MM.1S (cell line): ENCODE results near the gene TTC33.

ENCODE experiments used
- DNase-seq: peaks from one replicate; pipeline ENCODE4 v3.0.0-alpha.2; 2015
- H2AFZ ChIP-seq: fragments of 300-600 bp; sonication (generic); 2 replicates; pipeline ENCODE4 v1.6.0; 2016; ENCODE audit warnings: antibody characterized with exemption, low read length
- H3F3A ChIP-seq: fragments of 300-600 bp; sonication (generic); 2 replicates; pipeline ENCODE4 v1.6.1; 2016; ENCODE audit warnings: mild to moderate bottlenecking, antibody characterized with exemption, low read length, moderate library complexity, mixed read lengths; ENCODE audit not compliant: insufficient read depth
- H3K27ac ChIP-seq: fragments of 300-600 bp; sonication (generic); 2 replicates; pipeline ENCODE4 v1.5.1; 2016; ENCODE audit warnings: mild to moderate bottlenecking, low read length
- H3K27me3 ChIP-seq: fragments of 300-600 bp; sonication (generic); replicated peaks from 2 replicates; pipeline ENCODE4 v1.6.0; 2016; ENCODE audit warnings: low read length; ENCODE audit not compliant: insufficient read depth
- H3K36me3 ChIP-seq: fragments of 300-600 bp; sonication (generic); replicated peaks from 2 replicates; pipeline ENCODE4 v1.6.1; 2016; ENCODE audit warnings: mild to moderate bottlenecking, low read length, mixed read lengths; ENCODE audit not compliant: insufficient read depth
- H3K4me1 ChIP-seq: fragments of 300-600 bp; sonication (generic); 2 replicates; pipeline ENCODE4 v1.6.1; 2016; ENCODE audit warnings: low read length, mixed read lengths
- H3K4me2 ChIP-seq: fragments of 300-600 bp; sonication (generic); 2 replicates; pipeline ENCODE4 v1.6.0; 2016; ENCODE audit warnings: low read depth, low read length
- H3K4me3 ChIP-seq: fragments of 300-600 bp; sonication (generic); 2 replicates; pipeline ENCODE4 v1.5.1; 2016; ENCODE audit warnings: low read length, mixed read lengths
- H3K79me2 ChIP-seq: fragments of 300-600 bp; sonication (generic); 2 replicates; pipeline ENCODE4 v1.6.1; 2016; ENCODE audit warnings: mixed run types, low read length, mixed read lengths
- H3K9ac ChIP-seq: fragments of 300-600 bp; sonication (generic); 2 replicates; pipeline ENCODE4 v1.6.1; 2016; ENCODE audit warnings: low read length, mixed read lengths
- H3K9me2 ChIP-seq: fragments of 300-600 bp; sonication (generic); replicated peaks from 2 replicates; pipeline ENCODE4 v1.6.1; 2016; ENCODE audit warnings: mild to moderate bottlenecking, low read length, mixed read lengths; ENCODE audit not compliant: insufficient read depth
- H3K9me3 ChIP-seq: fragments of 300-600 bp; sonication (generic); replicated peaks from 2 replicates; pipeline ENCODE4 v1.6.1; 2016; ENCODE audit warnings: mild to moderate bottlenecking, low read length, mixed read lengths; ENCODE audit not compliant: insufficient read depth
- H4K20me1 ChIP-seq: fragments of 300-600 bp; sonication (generic); 2 replicates; pipeline ENCODE4 v1.6.1; 2016; ENCODE audit warnings: mild to moderate bottlenecking, low read length, moderate library complexity, mixed read lengths; ENCODE audit not compliant: insufficient read depth
- EZH2 ChIP-seq: fragments of 300-600 bp; sonication (generic); optimal IDR thresholded peaks from 2 replicates; pipeline ENCODE3; 2017; ENCODE audit warnings: low read depth, mild to moderate bottlenecking, antibody characterized with exemption, low read length, mixed read lengths
- EZH2phosphoT487 ChIP-seq: fragments of 300-600 bp; sonication (generic); IDR thresholded peaks from 2 replicates; pipeline ENCODE4 v1.6.1; 2018; ENCODE audit warnings: antibody characterized with exemption, low read length
- TF ChIP-seq, protein P1 (sequence below): fragments of 300-600 bp; sonication (generic); IDR thresholded peaks from 2 replicates; pipeline ENCODE4 v1.5.1; 2016; ENCODE audit warnings: antibody characterized with exemption, low read length, mixed read lengths

TTC33 gene

DNA sequence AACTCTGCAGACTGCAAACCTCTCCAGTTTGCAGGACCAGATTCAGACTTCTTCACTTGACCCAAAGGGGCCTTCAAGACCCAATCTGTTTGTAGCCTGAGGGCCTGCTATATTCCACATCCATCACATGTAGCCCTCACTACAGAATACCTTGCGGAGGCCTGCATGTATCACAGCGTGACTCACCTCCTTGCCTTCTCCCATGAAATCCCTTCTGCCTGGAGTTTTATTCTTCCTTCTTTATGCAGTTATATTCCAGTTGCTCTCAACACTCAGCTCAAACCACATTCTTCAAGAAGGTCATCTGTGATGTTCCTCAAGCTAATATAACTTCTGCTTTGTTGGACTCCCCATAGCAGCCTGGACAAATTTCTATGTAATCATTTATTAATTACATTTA is 274.5 kb downstream of the TTC33 start:
- H3F3A ChIP-seq: peaks cover 6% of the 10 kb centered on the region; the same call in 1 of the 2 replicates
- H3K9me2 ChIP-seq: no peaks in the 10 kb centered on the region
- TF ChIP-seq EZH2phosphoT487: no peak
- no peak for TF ChIP-seq EZH2
- TF ChIP-seq, protein P1, sequence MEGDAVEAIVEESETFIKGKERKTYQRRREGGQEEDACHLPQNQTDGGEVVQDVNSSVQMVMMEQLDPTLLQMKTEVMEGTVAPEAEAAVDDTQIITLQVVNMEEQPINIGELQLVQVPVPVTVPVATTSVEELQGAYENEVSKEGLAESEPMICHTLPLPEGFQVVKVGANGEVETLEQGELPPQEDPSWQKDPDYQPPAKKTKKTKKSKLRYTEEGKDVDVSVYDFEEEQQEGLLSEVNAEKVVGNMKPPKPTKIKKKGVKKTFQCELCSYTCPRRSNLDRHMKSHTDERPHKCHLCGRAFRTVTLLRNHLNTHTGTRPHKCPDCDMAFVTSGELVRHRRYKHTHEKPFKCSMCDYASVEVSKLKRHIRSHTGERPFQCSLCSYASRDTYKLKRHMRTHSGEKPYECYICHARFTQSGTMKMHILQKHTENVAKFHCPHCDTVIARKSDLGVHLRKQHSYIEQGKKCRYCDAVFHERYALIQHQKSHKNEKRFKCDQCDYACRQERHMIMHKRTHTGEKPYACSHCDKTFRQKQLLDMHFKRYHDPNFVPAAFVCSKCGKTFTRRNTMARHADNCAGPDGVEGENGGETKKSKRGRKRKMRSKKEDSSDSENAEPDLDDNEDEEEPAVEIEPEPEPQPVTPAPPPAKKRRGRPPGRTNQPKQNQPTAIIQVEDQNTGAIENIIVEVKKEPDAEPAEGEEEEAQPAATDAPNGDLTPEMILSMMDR: no peak
- H3K4me2 ChIP-seq: no peak overlapping the region
- H3K27me3 ChIP-seq: no peaks in the 10 kb centered on the region
- H3K9ac ChIP-seq: no peak overlapping the region
- H3K36me3 ChIP-seq: no peaks in the 10 kb centered on the region
- no peak overlapping the region for H3K27ac ChIP-seq
- no peak overlapping the region for H3K4me3 ChIP-seq
- no peak overlapping the region for H2AFZ ChIP-seq
- DNase-seq: no peak
- no peaks in the 10 kb centered on the region for H3K79me2 ChIP-seq
- no peaks in the 10 kb centered on the region for H3K9me3 ChIP-seq
- H4K20me1 ChIP-seq: no peaks in the 10 kb centered on the region
- peaks cover 16% of the 10 kb centered on the region for H3K4me1 ChIP-seq

DNA sequence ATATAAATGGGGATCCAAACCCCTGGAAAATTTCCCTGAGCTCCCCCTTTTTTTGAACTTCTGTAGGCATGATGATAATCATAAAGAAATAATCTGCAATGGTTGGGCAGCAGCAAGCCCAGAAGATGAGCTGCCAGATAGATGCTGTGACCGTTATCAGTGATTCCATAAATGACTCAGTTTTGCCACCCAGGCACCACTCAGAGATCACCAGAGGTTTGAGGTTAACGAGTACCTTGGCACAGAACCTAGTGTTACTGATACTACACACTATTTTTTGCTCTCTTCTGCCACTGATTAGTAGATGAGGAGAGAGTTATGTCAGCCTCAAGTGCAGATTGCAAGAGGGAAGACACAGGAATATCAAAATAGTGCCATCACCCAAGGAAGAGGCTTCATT is 275.4 kb downstream of the TTC33 start:
- H3K9me2 ChIP-seq: no peaks in the 10 kb centered on the region
- no peak for DNase-seq
- no peaks in the 10 kb centered on the region for H4K20me1 ChIP-seq
- H3K79me2 ChIP-seq: no peaks in the 10 kb centered on the region
- H3K9ac ChIP-seq: no peak overlapping the region
- H3K4me1 ChIP-seq: peaks cover 11% of the 10 kb centered on the region; the same call in 1 of the 2 replicates
- H3K9me3 ChIP-seq: no peaks in the 10 kb centered on the region
- no peak overlapping the region for H3K4me3 ChIP-seq
- TF ChIP-seq EZH2phosphoT487 (no peak), EZH2 (no peak)
- TF ChIP-seq, protein P1: no peak
- H3K27ac ChIP-seq: no peak overlapping the region
- H3K36me3 ChIP-seq: no peaks in the 10 kb centered on the region
- H3K4me2 ChIP-seq: no peak overlapping the region
- 0 out of 2 replicates have a peak, but pooled peaks cover 3% of the 10 kb centered on the region for H3F3A ChIP-seq
- H3K27me3 ChIP-seq: no peaks in the 10 kb centered on the region
- no peak overlapping the region for H2AFZ ChIP-seq

DNA sequence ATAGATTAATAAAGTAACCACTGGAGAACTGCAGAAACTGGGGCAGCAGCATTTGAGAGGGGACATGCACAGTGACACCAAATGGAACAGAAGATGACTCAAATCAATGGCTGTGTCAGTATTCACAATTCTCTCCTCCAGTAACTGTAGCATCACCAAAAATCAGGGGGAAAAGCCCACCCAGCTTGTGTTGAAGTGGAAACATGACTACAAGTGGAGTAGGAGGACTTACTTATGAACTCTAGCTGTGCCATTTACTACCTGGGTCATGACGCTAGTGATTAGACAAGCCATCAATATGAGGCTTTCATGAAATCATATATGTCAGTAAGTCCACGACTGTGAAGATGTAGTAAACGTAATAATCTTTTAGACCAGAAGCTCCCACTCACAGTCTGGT is 275.8 kb downstream of the TTC33 start:
- no peaks in the 10 kb centered on the region for H4K20me1 ChIP-seq
- peaks cover 8% of the 10 kb centered on the region; the same call in 1 of the 2 replicates for H3K4me1 ChIP-seq

More for the DNA sequence above, 275.8 kb downstream of the TTC33 start:
- Histone ChIP-seq H3K4me2 (no peak overlapping the region), H3K9ac (no peak overlapping the region), H3K27ac (no peak overlapping the region), H3F3A (no peaks in the 10 kb centered on the region), H3K27me3 (no peaks in the 10 kb centered on the region), H3K9me3 (no peaks in the 10 kb centered on the region), H2AFZ (no peak overlapping the region), H3K79me2 (no peaks in the 10 kb centered on the region), H3K9me2 (no peaks in the 10 kb centered on the region), H3K4me3 (no peak overlapping the region), H3K36me3 (no peaks in the 10 kb centered on the region)
- TF ChIP-seq, protein P1: no peak
- no peak for TF ChIP-seq EZH2phosphoT487
- TF ChIP-seq EZH2: no peak
- no peak for DNase-seq
